ENCODE measurements around the gene TXNDC5. TPM values are rescaled to one million over a fixed set of nuclear protein-coding genes. Genes with fewer than 3 reads are reported as not detected.
"Not testable (repeated sequence)": the region's sequence is repeated elsewhere in the genome, so short reads cannot be mapped to it uniquely, and the experiment has no call there.

The TXNDC5 gene
- total RNA-seq, 3 donors from 2014 or later, result 121 to 131 (median 122) TPM

- Mint-ChIP-seq H3K9me3 (no peaks in the 10 kb centered on the region), H3K27me3 (ENCODE audit: low read depth) (no peaks in the 10 kb centered on the region), H3K36me3 (ENCODE audit: insufficient read depth) (peaks cover 18% of the 10 kb centered on the region), H3K4me3 (no peak overlapping the region), H3K4me1 (ENCODE audit: low read depth) (peaks cover 9% of the 10 kb centered on the region)
- ATAC-seq (no peak), DNase-seq (no peak)
Measured at GRCh38 chr6:7907159-7907558, 3.4 kb downstream of the TXNDC5 start.

GRCh38 chr6:7906741-7907140 is 3.8 kb downstream of the TXNDC5 start:
- Mint-ChIP-seq H3K36me3 (ENCODE audit: insufficient read depth) (peaks cover 19% of the 10 kb centered on the region), H3K4me3 (no peak overlapping the region), H3K4me1 (ENCODE audit: low read depth) (peaks cover 9% of the 10 kb centered on the region), H3K27me3 (ENCODE audit: low read depth) (no peaks in the 10 kb centered on the region), H3K9me3 (no peaks in the 10 kb centered on the region)
- DNase-seq (no peak), ATAC-seq (no peak)

GRCh38 chr6:7905416-7905815 is 5.2 kb downstream of the TXNDC5 start:
- H3K4me1 Mint-ChIP-seq (ENCODE audit: low read depth), result peaks cover 4% of the 10 kb centered on the region
- H3K9me3 Mint-ChIP-seq, result no peaks in the 10 kb centered on the region
- H3K4me3 Mint-ChIP-seq, result no peak overlapping the region
- ATAC-seq (no peak), DNase-seq (no peak)
- no peaks in the 10 kb centered on the region for H3K27me3 Mint-ChIP-seq (ENCODE audit: low read depth)
- H3K36me3 Mint-ChIP-seq (ENCODE audit: insufficient read depth), result peaks cover 29% of the 10 kb centered on the region

DNA sequence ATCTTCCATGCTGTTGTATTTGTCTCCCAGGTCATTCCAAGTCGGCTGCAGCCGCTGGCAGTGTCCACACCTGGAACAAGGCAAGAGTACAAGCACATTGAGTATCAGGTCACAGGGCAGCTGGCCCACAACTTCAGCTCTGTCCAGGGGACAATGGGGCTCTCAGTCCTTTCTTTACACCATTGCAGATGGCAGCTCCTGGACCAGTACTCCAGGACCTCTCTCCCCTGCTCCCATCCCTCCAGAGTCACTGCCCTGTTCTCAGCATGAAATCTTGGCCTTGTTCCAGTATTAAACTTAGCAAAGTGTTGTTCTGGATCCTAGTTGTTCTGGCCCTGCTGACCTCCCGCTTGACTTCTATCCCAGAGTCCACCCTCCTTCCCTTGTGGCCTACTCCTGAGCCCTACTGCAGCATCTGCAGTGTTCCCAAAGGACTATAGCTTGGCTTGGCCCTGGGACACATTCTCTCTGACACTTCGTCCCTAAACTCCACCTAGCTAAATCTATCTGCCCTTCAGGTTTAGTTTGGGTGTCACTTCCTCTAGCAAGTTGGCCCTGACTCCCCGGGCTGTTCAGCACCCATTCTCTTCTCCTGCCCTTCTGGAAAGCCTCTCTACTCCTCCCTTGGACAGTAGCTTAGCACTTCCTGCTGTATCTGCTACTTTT is 5.8 kb downstream of the TXNDC5 start:
- no peaks in the 10 kb centered on the region for H3K27me3 Mint-ChIP-seq (ENCODE audit: low read depth)
- H3K4me3 Mint-ChIP-seq, result no peak overlapping the region
- DNase-seq (no peak), ATAC-seq (no peak)
- H3K9me3 Mint-ChIP-seq, result no peaks in the 10 kb centered on the region
- peaks cover 4% of the 10 kb centered on the region for H3K4me1 Mint-ChIP-seq (ENCODE audit: low read depth)
- peaks cover 33% of the 10 kb centered on the region for H3K36me3 Mint-ChIP-seq (ENCODE audit: insufficient read depth)

DNA sequence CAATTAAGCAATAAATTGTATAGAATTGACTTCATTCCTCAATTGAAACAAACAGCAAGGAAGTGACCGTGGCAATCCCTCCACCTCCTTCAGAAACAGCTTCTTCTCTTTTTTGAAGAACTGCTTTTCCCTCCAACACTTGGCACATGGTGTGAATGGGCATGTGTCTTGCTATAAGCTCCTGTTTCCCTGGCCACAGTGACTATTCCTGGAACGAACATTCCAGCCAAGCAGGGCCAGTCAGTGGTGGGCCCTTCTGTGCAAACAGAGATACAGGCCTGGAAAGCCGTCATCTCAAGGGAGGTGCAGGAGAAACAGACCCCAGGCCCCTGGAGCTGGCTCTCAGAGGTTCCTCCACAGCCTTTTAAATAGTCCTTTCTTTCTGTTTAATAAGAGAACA is 6.9 kb downstream of the TXNDC5 start:
- H3K36me3 Mint-ChIP-seq (ENCODE audit: insufficient read depth), result peaks cover 37% of the 10 kb centered on the region

DNA sequence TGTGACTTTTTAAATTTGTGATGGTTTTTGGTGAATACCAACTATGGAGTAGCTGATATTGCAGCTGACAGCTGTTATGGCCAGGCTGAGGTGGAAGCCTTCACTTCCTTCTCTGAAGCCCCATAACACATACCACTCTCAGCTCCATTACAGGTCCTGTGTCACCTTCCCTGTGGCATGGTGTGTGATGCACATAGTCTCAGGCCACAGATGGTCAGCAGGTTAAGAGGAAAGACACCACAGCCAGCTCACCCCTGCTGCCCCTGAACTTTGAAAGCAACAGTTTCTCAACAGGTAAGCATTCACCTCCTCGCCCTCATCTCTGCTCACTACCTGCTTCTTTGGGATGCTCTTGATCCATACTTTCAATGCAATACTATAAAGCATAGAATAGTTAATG is 7.7 kb downstream of the TXNDC5 start:
- no peaks in the 10 kb centered on the region for H3K27me3 Mint-ChIP-seq (ENCODE audit: low read depth)
- no peaks in the 10 kb centered on the region for H3K4me1 Mint-ChIP-seq (ENCODE audit: low read depth)
- H3K36me3 Mint-ChIP-seq (ENCODE audit: insufficient read depth), result peaks cover 44% of the 10 kb centered on the region
- H3K9me3 Mint-ChIP-seq, result no peaks in the 10 kb centered on the region
- DNase-seq, result no peak
- no peak overlapping the region for H3K4me3 Mint-ChIP-seq
- no peak for ATAC-seq

More for the DNA sequence above, 6.9 kb downstream of the TXNDC5 start:
- H3K27me3 Mint-ChIP-seq (ENCODE audit: low read depth), result no peaks in the 10 kb centered on the region
- no peaks in the 10 kb centered on the region for H3K4me1 Mint-ChIP-seq (ENCODE audit: low read depth)
- no peak overlapping the region for H3K4me3 Mint-ChIP-seq
- DNase-seq (no peak), ATAC-seq (no peak)
- H3K9me3 Mint-ChIP-seq, result no peaks in the 10 kb centered on the region

DNA sequence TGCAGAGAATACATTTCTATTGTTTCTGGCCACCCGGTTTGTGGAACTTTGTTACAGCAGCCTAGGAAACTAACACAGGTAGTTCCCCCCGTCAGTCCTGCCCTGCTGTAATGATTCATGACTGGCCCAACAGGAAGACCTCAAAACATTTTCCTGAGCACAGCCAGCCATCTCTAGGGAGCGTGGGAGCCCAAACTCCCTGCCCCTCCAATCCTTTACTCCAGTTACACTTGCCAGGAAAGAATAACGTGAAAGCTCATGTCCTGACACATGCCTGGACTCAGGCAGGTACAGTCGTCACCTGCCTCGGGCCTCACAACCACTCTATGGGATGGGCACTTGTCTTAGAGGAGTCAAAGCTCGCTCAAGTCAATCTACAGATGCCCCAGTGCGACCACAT is 8.4 kb downstream of the TXNDC5 start:
- Mint-ChIP-seq H3K36me3 (ENCODE audit: insufficient read depth) (peaks cover 50% of the 10 kb centered on the region), H3K4me1 (ENCODE audit: low read depth) (no peaks in the 10 kb centered on the region), H3K9me3 (no peaks in the 10 kb centered on the region), H3K4me3 (no peak overlapping the region), H3K27me3 (ENCODE audit: low read depth) (no peaks in the 10 kb centered on the region)
- ATAC-seq (no peak), DNase-seq (no peak)

GRCh38 chr6:7901780-7902179 is 8.8 kb downstream of the TXNDC5 start:
- ATAC-seq (no peak), DNase-seq (no peak)
- H3K4me3 Mint-ChIP-seq, result no peak overlapping the region
- H3K36me3 Mint-ChIP-seq (ENCODE audit: insufficient read depth), result peaks cover 53% of the 10 kb centered on the region
- H3K9me3 Mint-ChIP-seq, result no peaks in the 10 kb centered on the region
- H3K27me3 Mint-ChIP-seq (ENCODE audit: low read depth), result no peaks in the 10 kb centered on the region
- no peaks in the 10 kb centered on the region for H3K4me1 Mint-ChIP-seq (ENCODE audit: low read depth)

DNA sequence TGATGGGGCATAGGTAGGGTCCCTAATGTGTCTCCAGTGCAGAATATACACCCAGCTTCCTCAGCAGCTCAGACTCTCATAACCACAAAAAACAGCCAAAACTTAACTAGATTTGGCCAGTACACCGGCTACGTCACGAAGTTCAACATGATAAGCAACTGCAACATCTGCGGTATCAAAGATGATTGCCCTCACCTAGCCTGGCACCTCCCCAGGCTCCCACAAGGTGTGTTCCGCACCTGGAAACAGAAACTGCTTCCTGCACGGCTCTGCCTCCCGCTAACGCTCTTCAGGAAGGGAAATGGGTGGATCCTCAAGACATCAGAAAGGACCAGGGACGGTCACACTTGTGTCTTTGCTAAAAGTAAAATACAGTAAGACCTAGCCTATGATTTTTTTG is 9.5 kb downstream of the TXNDC5 start:
- no peaks in the 10 kb centered on the region for H3K4me1 Mint-ChIP-seq (ENCODE audit: low read depth)
- H3K27me3 Mint-ChIP-seq (ENCODE audit: low read depth), result no peaks in the 10 kb centered on the region
- H3K4me3 Mint-ChIP-seq, result no peak overlapping the region
- DNase-seq (no peak), ATAC-seq (no peak)
- H3K36me3 Mint-ChIP-seq (ENCODE audit: insufficient read depth), result peaks cover 54% of the 10 kb centered on the region
- no peaks in the 10 kb centered on the region for H3K9me3 Mint-ChIP-seq

DNA sequence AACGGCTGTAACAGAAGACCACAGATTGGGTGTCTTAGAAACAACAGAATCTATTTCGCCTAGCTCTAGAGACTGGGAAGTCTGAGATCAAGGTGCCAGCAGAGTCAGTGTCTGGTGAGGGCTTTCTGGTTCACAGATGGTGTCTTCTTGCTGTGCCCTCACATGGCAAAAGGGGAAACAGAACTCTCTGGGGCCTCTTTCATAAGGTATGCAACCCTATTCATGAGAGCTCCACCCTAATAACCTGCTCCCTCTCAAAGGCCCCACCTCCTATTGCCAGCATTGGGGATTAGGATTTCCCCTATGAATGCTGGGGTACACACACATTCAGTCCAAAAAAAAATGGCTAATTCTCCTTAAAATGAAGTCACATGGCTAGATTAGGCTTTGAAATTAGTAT is 10.0 kb downstream of the TXNDC5 start:
- Mint-ChIP-seq H3K4me1 (ENCODE audit: low read depth) (no peaks in the 10 kb centered on the region), H3K27me3 (ENCODE audit: low read depth) (no peaks in the 10 kb centered on the region), H3K4me3 (no peak overlapping the region), H3K9me3 (no peaks in the 10 kb centered on the region), H3K36me3 (ENCODE audit: insufficient read depth) (peaks cover 58% of the 10 kb centered on the region)
- DNase-seq, result no peak
- no peak for ATAC-seq

DNA sequence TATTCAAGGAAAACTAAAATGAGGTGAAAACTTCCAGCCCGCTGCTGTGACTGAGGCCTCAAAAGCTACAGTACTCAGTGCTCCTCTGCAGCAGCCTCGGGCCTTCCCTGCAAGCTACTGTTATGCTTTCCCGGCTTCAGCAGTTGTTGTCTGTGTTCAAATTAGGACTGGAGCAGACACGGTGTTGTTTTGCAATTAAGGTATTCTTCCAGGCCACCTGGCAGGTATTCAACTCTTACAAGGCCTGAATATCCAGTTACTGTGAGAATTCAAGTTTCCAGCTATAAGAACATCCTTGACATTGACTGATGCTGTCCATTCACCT is 10.7 kb downstream of the TXNDC5 start:
- no peaks in the 10 kb centered on the region for H3K9me3 Mint-ChIP-seq
- no peak overlapping the region for H3K4me3 Mint-ChIP-seq
- no peaks in the 10 kb centered on the region for H3K4me1 Mint-ChIP-seq (ENCODE audit: low read depth)
- ATAC-seq (no peak), DNase-seq (no peak)
- H3K27me3 Mint-ChIP-seq (ENCODE audit: low read depth), result no peaks in the 10 kb centered on the region
- peaks cover 59% of the 10 kb centered on the region for H3K36me3 Mint-ChIP-seq (ENCODE audit: insufficient read depth)

DNA sequence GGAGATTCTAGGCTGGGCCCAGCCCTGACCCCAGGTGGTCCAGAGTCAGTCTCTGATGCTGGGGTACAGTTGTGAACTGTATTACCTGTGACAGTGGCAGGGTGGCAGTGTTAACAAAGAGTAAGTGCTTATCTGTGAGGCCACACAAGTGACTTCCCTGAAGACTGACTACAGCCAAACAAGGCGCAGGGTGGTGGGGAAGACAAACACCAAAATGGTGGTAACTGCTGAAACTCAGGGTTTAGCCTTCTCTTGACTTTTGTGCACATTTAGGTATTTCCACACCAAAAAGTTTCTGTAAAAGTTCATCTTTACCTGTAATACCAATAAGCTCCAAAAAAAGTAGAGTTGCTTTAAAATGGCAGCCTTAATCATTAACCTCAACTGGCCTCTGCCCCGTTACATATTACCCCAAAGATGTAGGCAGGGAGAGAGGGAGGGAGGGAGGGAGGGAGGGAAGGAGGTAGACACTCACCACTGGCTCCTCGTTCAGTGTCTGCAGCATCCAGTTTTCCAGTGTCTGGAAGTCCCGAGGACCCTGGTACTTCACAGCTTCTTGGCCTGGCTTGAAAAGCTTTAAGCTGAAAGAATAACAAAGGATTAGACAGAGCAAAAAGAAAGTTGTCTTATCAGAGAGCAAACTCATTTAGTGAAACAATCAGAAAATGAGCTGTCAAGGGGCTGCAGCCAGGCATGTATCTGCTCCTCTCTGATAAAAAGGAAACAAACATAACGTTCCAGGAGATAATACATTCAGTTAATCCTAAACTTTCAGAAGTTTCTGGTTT is 11.3 kb downstream of the TXNDC5 start:
- H3K4me3 Mint-ChIP-seq, result no peak overlapping the region
- H3K9me3 Mint-ChIP-seq, result no peaks in the 10 kb centered on the region
- H3K36me3 Mint-ChIP-seq (ENCODE audit: insufficient read depth), result peaks cover 57% of the 10 kb centered on the region
- no peak for ATAC-seq
- DNase-seq, result no peak
- H3K4me1 Mint-ChIP-seq (ENCODE audit: low read depth), result no peaks in the 10 kb centered on the region
- no peaks in the 10 kb centered on the region for H3K27me3 Mint-ChIP-seq (ENCODE audit: low read depth)

DNA sequence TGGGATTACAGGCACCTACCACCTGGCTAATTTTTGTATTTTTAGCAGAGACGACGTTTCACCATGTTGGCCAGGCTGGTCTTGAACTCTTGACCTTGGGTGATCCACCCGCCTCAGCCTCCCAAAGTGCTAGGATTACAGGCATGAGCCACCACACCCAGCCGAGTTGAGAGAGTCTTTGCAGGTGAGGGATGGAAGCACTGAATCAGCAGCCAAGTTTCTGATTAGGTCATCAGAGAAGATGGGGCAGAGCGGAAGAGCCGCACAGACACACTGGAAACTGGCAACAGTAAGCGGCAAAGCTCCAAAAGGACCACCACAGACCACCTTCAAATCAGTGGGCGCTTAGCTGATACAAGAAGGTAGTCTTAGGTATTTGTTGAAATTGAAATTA is 12.4 kb downstream of the TXNDC5 start:
- ATAC-seq; H3K9me3 Mint-ChIP-seq; H3K4me3 Mint-ChIP-seq; H3K27me3 Mint-ChIP-seq (ENCODE audit: low read depth); H3K4me1 Mint-ChIP-seq (ENCODE audit: low read depth); DNase-seq: not testable (repeated sequence)
- H3K36me3 Mint-ChIP-seq (ENCODE audit: insufficient read depth), result peaks cover 65% of the 10 kb centered on the region

- H3K9me3 Mint-ChIP-seq, result no peaks in the 10 kb centered on the region
Measured at GRCh38 chr6:7897461-7898192, 13.0 kb downstream of the TXNDC5 start.

More at GRCh38 chr6:7897461-7898192, 13.0 kb downstream of the TXNDC5 start:
- Mint-ChIP-seq H3K4me3 (no peak overlapping the region), H3K27me3 (ENCODE audit: low read depth) (no peaks in the 10 kb centered on the region), H3K36me3 (ENCODE audit: insufficient read depth) (peaks cover 60% of the 10 kb centered on the region), H3K4me1 (ENCODE audit: low read depth) (no peaks in the 10 kb centered on the region)
- no peak for ATAC-seq
- DNase-seq, result no peak
